Hepatocyte (in vitro differentiated cells): Measurements from ENCODE around the gene HOXC4. TPM values are rescaled to one million over a fixed set of nuclear protein-coding genes. Genes with fewer than 3 reads are reported as not detected.

Experiments
- DNase-seq: peaks from one replicate; pipeline ENCODE4 v3.0.0-alpha.2; 2016; ENCODE audit warnings: low spot score
- H2AFZ ChIP-seq: fragments of 200-600 bp; sonication (generic); 2 replicates; pipeline ENCODE4 v1.6.0; 2016; ENCODE audit warnings: antibody characterized with exemption, mild to moderate bottlenecking
- H3K27ac ChIP-seq: fragments of 200-600 bp; sonication (generic); 2 replicates; pipeline ENCODE4 v1.5.1; 2016; ENCODE audit warnings: mild to moderate bottlenecking
- H3K27me3 ChIP-seq: fragments of 200-600 bp; sonication (generic); 2 replicates; pipeline ENCODE4 v1.6.1; 2016
- H3K36me3 ChIP-seq: fragments of 200-600 bp; sonication (generic); replicated peaks from 2 replicates; pipeline ENCODE4 v1.5.1; 2016; ENCODE audit warnings: low read depth; ENCODE audit not compliant: insufficient read depth
- H3K4me1 ChIP-seq: fragments of 200-600 bp; sonication (generic); 2 replicates; pipeline ENCODE4 v1.5.1; 2016; ENCODE audit warnings: mild to moderate bottlenecking, moderate library complexity; ENCODE audit not compliant: insufficient read depth
- H3K4me2 ChIP-seq: fragments of 200-600 bp; sonication (generic); 2 replicates; pipeline ENCODE4 v1.6.0; 2016
- H3K4me3 ChIP-seq: fragments of 200-600 bp; sonication (generic); 2 replicates; pipeline ENCODE4 v1.5.1; 2016; ENCODE audit warnings: mild to moderate bottlenecking
- H3K79me2 ChIP-seq: fragments of 200-600 bp; sonication (generic); 2 replicates; pipeline ENCODE4 v1.6.0; 2017; ENCODE audit warnings: mild to moderate bottlenecking
- H3K9me2 ChIP-seq: fragments of 200-600 bp; sonication (generic); replicated peaks from 2 replicates; pipeline ENCODE4 v1.6.0; 2017; ENCODE audit warnings: mild to moderate bottlenecking; ENCODE audit not compliant: insufficient read depth
- H3K9me3 ChIP-seq: fragments of 200-600 bp; sonication (generic); 2 replicates; pipeline ENCODE4 v1.5.1; 2016; ENCODE audit warnings: low read depth, mild to moderate bottlenecking
- H4K20me1 ChIP-seq: fragments of 200-600 bp; sonication (generic); 2 replicates; pipeline ENCODE4 v1.6.0; 2016; ENCODE audit warnings: mild to moderate bottlenecking; ENCODE audit not compliant: insufficient read depth, poor library complexity, severe bottlenecking
- CTCF ChIP-seq: fragments of 200-600 bp; sonication (generic); IDR thresholded peaks from 2 replicates; pipeline ENCODE4 v1.5.1; 2016; ENCODE audit warnings: antibody characterized with exemption, mild to moderate bottlenecking; ENCODE audit not compliant: poor library complexity
- EZH2 ChIP-seq: fragments of 200-600 bp; sonication (generic); IDR thresholded peaks from 2 replicates; pipeline ENCODE4 v1.6.1; 2016; ENCODE audit warnings: antibody characterized with exemption, mild to moderate bottlenecking, borderline replicate concordance
- EZH2phosphoT487 ChIP-seq: fragments of 200-600 bp; sonication (generic); IDR thresholded peaks from one replicate; pipeline ENCODE4 v1.6.1; 2018; ENCODE audit warnings: antibody characterized with exemption, mild to moderate bottlenecking, low read depth, moderate library complexity; ENCODE audit not compliant: unreplicated experiment, severe bottlenecking
- WGBS: methylation state at CpG from one replicate; pipeline ENCODE4 v1.1.6; 2016; ENCODE audit warnings: low lambda C conversion rate; ENCODE audit errors: missing lambda C conversion rate; 5-methylcytosine and 5-hydroxymethylcytosine counted together
- polyA plus RNA-seq: library from polyadenylated mRNA; unstranded; fragments of >200 nt; fragmentation: Nextera tagmentation; extraction: Ambion mirVana; gene quantifications from 2 replicates; pipeline ENCODE4 v1.2.1, GENCODE V29; 2016
- total RNA-seq: library from RNA; depleted of rRNA; stranded (reverse); fragments of >200 nt; gene quantifications from 2 replicates; pipeline ENCODE4 v1.2.3, GENCODE V29; 2014

The HOXC4 gene
- total and polyA plus RNA-seq, 2 experiments from 2014 or later = 2.1 to 4.4 TPM

GRCh38 chr12:54060975-54061778 is 7.5 kb downstream of the HOXC4 start:
- DNase-seq = no peak
- no peak overlapping the region for H2AFZ ChIP-seq
- peaks cover 4% of the 10 kb centered on the region for H3K4me1 ChIP-seq
- no peaks in the 10 kb centered on the region for H3K9me3 ChIP-seq
- peaks cover 73% of the 10 kb centered on the region for H3K27me3 ChIP-seq
- H3K4me3 ChIP-seq = no peak overlapping the region
- 50% methylated on average over 7 of the region's 7 CpGs for WGBS
- no peaks in the 10 kb centered on the region for H3K79me2 ChIP-seq
- H4K20me1 ChIP-seq = no peaks in the 10 kb centered on the region
- H3K36me3 ChIP-seq = no peaks in the 10 kb centered on the region
- H3K4me2 ChIP-seq = no peak overlapping the region
- H3K9me2 ChIP-seq = no peaks in the 10 kb centered on the region
- H3K27ac ChIP-seq = no peak overlapping the region
- no peak for TF ChIP-seq CTCF
- no peak for TF ChIP-seq EZH2phosphoT487
- TF ChIP-seq EZH2 = no peak

- Histone ChIP-seq H3K27ac (no peak overlapping the region), H3K4me1 (no peaks in the 10 kb centered on the region), H3K4me2 (no peak overlapping the region), H3K79me2 (no peaks in the 10 kb centered on the region), H2AFZ (no peak overlapping the region), H3K9me2 (no peaks in the 10 kb centered on the region), H3K4me3 (no peak overlapping the region), H3K27me3 (peaks cover 34% of the 10 kb centered on the region), H3K9me3 (no peaks in the 10 kb centered on the region), H3K36me3 (no peaks in the 10 kb centered on the region), H4K20me1 (no peaks in the 10 kb centered on the region)
- no peak for DNase-seq
- TF ChIP-seq EZH2phosphoT487 (no peak), CTCF (no peak), EZH2 (no peak)
Observed at GRCh38 chr12:54065677-54066076, 12.0 kb downstream of the HOXC4 start.

- peaks cover 28% of the 10 kb centered on the region for H3K27me3 ChIP-seq
- H2AFZ ChIP-seq = no peak overlapping the region
- WGBS = 95% methylated on average over 1 of the region's 1 CpG
- H3K9me3 ChIP-seq = no peaks in the 10 kb centered on the region
- no peaks in the 10 kb centered on the region for H3K79me2 ChIP-seq
- no peaks in the 10 kb centered on the region for H3K4me1 ChIP-seq
- H3K4me2 ChIP-seq = no peak overlapping the region
- H3K36me3 ChIP-seq = no peaks in the 10 kb centered on the region
- no peak overlapping the region for H3K4me3 ChIP-seq
- TF ChIP-seq CTCF (no peak), EZH2phosphoT487 (no peak), EZH2 (no peak)
- H4K20me1 ChIP-seq = no peaks in the 10 kb centered on the region
- no peaks in the 10 kb centered on the region for H3K9me2 ChIP-seq
- no peak overlapping the region for H3K27ac ChIP-seq
- DNase-seq = no peak
Observed at GRCh38 chr12:54066408-54066807, 12.8 kb downstream of the HOXC4 start.
